Daoy (cell line): ENCODE results near the gene NLGN1. TPM values are rescaled to one million over a fixed set of nuclear protein-coding genes. Genes with fewer than 3 reads are reported as not detected.

ENCODE experiments used
- DNase-seq: peaks from one replicate; pipeline ENCODE4 v3.0.0-alpha.2; 2015; ENCODE audit warnings: low read depth
- total RNA-seq: library from RNA; depleted of rRNA; stranded (reverse); fragments of >200 nt; shearing (Covaris generic); gene quantifications from 2 replicates; pipeline ENCODE4 v1.2.3, GENCODE V29; 2014

NLGN1 gene
- total RNA-seq, 1 experiment from 2014 or later = 12.1 TPM

DNA sequence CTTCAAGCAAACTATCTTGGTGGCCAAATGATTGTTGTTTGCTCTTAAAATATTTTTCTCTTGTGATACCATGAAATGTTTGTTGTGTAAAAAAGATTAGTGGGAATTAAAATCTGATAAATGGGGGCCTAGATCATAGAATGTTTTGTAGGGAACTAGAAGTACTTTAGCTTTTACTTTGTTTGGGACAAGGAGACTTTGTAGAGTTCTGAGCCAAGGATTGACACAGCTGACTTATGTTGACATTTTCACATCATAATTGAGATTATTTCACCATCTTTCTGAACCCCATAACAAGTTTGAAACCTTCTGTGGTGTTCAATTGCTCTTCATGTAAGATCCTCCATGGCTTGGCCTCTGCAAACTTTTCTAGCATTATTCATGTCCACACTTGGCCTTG lies 235.4 kb downstream of the NLGN1 start:
- no peak for DNase-seq

DNA sequence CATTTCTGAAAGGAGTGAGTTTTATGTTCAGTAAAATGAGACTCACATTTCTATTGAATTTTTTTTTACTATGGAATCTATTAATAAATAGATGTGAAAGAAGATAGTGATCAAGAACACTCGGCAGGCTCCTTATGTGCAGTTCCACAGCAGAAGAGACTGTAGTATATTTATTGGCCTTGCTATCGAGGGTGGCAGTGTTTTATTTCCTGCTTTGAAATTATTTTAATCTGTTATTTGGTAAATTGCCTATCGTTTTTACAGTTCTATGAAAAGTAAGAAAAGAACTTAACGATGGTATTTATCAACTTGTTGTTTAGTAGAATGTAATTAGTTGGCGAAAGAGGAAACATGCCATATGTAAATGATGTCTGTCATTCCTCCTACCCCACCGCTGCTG lies 238.3 kb downstream of the NLGN1 start:
- no peak for DNase-seq

DNA sequence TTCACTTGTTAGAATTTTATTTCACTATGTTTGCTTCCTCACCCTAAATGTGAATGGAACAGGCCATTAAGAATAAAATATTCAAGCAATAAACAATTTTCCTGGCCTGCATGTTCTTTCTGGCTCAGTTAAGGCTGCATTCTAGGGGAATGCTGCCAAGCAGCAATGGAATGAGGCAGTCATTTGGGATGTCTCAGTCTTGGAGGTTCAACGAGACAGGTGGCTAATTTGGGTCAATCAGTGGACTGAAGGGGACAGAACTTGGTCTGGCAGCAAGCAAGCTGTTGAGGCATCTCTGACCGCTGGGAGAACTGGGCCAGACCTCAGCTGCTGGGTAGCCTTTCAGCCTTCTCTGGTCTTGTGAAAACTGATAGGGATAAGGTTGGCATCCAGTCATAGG lies 241.6 kb downstream of the NLGN1 start:
- DNase-seq = no peak

DNA sequence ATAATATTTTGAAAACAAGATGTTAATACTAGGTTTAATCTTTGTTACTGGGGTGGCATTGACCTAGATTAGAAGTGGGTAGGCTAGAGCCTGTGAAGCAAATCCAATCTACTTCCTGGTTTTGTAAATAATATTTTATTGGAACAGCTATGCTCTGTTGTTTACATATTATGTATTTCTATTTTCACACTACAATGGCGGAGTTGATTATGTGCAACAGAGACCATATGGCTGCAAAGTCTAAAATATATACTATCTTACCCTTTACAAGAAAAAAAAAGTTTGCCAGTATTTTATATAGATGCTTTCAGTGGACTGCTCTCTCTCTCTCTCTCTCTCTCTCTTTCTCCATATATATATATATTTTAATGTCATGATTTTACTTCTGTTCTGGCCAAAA lies 244.2 kb downstream of the NLGN1 start:
- DNase-seq = no peak

DNA sequence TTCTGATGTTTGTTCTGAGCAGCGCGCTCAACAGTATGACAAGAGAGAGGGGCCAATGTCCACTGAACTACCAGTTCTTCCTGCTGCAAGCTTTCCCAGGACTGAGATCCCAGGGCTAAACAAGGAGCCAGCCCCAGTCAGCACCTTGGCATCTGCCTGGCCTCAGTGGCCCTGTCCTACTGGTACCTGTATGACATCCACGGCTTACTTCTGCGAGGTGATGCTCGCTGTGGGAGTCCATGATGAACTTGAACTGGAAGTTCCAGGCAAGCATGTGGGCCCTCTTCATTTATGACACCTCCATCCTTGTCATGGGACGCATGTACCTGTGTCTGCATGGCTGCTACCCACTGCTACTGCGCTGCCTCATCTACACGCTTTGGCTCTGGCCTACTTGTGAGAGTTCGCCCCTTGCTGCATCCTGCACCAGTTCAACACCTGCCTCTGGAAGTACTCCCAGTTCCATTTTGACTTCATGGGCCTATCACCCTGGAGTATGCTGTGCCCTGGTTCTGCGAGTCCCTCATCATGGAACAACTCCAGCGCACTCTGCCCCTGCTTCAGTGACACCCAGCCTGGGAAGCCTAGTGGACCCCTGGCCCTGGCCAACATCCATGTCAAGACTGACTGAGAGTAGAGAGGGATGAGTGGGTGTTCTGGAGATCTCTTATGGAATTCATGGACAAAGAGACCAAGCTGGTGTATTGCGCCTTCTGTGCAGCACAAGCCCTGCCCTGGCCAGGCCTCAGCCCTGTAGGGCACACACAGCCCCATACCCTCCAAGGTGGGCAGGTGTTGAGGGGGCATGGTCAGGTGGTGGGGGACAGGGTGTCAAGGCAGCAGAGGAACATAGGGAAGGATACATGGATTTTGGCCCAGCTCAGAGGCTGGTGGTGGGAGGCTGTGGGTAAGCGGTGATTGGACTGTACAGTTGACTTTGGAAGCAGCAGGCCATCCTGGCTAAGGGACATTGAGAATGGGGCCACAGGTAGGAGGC lies 246.8 kb downstream of the NLGN1 start:
- no peak for DNase-seq

DNA sequence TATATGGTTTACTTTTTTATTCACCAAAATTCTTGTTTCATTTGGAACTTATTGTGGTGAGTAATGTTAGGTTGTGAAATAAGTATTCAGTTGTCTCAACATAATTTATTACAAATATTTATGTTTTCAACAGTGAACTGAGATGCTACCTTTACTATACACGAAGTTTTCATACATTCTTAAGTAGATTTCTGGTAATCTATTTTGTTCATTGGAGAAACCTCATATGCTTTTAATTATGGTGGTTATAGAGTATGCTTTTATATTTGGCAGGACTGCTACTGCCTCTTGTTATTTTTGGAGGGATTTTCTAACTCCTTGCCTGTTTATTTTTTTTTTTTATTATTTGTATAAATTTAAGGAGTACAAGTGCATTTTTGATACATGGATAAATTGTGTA lies 253.1 kb downstream of the NLGN1 start:
- DNase-seq = no peak

DNA sequence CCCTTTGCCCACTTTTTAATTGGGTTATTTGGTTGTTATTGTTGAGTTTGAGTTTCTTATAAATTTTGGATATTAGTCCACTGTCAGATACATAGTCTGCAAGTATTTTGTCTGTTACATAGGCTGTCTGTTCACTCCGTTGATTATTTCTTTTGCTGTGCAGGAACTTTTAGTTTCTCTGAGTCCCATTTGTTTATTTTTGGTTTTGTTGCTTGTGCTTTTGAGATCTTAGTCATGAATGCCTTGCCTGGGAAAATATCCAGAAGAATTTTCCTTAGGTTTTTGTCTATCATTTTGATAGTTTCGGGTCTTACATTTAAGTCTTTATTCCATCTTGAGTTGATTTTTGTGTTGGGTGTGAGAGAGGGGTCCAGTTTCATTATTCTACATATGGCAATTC lies 254.5 kb downstream of the NLGN1 start:
- no peak for DNase-seq

DNA sequence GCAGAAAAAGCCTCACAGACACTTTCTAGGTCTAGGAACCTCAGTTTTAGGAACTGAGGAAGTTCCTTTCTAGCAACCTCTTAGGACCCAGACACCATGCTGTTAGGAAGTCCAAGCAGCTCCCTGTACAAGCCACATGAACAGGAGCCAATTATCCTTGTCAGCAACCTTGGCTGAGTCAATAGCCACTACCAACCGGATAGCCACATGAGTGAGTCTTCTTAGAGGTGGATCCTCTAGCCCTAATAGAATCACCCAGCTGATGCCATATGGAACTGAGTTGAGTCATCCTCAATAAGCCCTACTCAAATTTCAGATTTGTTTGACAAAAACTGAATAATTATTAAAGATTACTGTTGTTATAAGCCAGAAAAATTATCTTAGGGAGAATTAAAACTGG lies 256.2 kb downstream of the NLGN1 start:
- DNase-seq = peak; percentile 25

DNA sequence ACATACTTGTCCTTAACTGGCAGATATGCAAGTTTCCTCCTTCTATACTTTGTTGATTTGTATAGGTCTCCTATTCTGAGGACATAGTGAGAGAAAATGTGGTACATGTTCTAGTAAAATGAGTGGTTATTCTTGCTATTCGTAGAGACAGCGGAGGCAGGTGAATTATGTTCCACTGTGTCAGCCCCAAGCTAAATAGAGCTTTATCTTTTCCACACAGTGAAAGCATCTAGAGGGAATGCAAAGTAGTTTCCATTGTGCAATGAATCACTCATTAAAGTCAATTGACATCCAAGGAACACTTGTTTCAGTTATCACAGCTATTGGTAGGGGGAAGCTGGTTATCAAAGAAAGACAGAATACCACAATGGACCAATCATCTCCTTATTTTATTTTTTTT lies 262.4 kb downstream of the NLGN1 start:
- DNase-seq = no peak

DNA sequence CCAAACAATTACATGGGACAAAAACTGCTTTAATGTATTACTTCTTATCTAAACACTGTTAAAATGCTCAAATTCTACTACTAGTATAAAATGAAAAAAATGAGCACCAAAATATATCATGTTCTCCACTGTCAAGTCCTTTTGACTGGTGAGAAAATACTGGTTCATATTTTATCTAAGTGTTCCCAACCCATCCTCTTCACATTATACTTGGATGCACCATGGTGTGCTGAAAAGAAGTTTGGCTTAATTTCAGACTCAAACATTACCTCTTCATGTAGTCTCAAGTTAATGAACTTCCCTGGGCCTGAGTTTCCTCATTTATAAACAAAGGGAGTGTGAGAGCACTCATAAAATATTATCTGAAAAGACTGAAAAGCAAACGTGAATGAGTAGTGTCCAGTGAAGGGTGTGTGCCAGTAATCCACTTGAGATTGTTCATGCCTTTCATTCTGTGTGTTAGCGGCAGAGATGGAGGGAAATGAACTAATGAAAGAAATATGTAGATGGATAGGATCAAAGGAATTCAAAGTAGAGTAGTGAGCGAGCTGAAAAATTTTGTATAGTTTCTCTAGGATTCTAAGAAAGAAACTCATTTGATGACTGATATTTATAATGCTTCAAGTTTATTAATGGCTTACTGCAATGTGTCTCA lies 263.2 kb downstream of the NLGN1 start:
- peak; percentile 69 for DNase-seq

DNA sequence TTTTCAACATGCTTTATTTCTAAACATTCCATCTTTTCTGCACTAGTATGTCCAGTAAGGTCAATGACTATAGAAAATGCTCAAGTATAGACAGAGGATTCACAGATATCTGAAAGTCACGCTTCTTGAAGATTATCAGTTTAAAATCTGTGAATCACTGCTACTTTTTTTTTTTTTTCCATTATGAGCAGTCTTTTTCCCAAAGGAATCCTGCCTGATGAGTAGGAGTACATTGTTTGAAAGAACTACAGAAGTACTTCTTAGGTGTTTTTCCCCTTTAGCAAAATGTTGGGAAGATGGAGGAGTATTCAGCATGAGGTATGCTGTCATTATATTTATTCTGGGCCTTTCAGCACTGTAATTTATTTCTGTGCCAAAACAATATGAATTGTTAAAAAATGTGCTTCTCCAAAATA lies 266.2 kb downstream of the NLGN1 start:
- DNase-seq = no peak

DNA sequence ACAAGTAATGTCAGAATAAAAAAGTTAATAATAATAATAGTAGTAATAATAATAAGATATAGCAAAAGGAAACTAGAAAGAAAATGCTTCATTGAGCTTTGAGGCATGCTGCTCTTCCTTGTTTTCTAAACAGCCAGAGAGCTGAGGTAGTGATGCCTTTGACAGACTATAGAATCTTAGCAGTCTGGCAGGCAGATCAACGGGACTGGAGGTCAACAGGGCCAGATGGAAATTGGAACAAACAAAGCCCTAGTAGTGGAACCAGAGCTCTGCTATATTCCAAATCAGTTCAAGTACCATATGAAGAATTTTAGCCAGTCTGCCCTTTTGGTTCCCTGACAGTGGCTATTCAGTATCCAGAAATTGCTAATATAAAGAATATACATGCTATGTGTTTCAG lies 278.6 kb downstream of the NLGN1 start:
- DNase-seq = no peak

DNA sequence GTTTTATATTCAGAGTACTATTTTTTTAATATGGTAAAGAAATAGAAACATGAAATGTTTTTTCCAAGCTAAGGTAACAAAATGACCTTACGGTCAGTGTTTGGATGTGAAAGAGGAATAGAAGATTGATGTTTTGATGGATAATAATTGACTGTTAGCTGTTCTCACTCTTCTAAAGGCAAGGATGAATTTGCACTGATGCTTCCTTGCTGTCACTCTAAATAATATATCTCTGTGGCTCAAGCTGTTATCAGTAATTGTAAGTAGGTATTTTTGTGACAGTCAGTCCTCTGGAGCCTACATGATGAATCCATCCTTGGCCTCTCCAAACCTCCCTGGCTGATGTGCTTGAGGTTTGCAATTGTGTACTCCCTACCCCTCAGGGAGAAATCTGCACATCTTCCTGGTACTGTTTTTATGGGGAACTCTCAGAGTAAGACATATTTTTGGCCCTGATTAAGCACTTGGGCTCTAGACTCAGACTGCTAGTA lies 283.7 kb downstream of the NLGN1 start:
- DNase-seq = no peak

DNA sequence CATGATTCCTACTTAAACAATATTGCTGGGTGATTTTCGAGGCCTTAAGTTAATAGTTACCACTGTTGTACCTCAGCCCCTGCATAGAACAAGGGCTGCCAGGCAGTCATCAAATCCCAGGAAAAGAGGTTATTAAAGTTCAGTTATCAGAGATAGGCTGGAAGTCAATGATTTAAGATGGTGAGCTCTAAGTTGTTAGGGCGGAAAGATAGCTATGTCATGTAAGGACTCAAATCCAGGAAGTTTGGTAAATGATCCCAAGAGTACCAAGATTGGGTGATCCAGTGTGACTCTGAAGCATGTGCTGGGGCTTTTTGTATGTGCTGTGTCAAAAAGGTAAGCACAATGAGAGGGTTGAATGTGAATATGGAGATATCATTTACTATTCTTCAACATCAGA lies 287.9 kb downstream of the NLGN1 start:
- DNase-seq = no peak

DNA sequence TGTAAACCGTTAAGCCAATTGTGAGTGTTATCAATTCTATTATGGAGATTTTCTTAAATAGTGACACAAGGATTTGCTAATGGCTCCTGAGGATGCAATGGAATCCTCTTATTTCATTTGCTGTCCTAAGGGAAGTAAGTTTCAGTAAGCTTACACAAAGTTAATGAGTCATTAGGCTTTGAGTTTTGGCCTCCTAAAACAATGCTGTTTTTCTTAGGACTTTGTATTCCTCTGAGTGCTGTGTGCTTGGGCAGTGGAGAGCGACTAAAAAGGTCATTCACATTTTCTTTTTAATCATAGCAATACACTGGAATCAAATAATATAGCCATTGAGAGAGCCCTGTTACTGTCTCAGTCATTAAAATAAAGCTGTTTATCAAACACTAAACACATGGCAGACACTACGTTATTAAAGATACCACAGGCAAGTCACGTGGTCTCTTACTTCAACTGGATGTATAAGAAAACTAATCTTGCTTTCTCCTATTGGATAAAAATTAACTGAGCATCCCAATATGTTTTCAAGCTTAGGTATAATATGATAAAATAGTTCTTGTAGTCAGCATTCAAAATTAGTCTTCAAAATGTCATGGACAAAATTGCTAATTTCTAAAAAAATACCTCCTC lies 290.8 kb downstream of the NLGN1 start:
- DNase-seq = no peak

DNA sequence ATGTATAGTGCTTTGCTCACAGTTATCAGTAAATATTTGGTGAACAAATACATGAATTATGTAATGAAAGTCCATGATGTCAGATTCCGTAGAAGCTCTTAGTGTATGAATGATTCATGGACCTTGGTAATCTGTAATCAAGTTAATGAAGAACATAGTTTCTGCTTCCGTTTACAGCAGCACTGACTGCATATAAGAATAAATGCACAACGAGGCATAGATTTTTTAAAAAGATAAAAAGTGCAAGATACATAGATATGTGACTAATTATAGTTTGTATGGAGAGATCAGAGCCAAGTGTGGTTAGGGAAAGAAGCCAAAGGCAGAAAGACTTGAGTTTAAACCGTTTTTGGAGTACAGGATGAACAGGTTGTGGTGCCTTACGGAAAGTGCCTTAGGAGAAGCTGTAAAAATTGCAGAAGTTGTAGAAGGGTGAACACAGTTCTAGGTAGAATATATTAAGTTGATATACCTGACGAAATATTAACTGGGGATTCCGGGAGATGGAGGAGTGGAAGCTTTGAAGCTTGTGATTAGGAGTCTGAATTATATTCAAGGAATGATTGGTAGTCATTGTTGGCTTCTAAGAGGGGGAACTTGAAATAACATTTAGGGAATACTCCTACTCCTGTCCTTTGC lies 293.1 kb downstream of the NLGN1 start:
- DNase-seq = no peak

DNA sequence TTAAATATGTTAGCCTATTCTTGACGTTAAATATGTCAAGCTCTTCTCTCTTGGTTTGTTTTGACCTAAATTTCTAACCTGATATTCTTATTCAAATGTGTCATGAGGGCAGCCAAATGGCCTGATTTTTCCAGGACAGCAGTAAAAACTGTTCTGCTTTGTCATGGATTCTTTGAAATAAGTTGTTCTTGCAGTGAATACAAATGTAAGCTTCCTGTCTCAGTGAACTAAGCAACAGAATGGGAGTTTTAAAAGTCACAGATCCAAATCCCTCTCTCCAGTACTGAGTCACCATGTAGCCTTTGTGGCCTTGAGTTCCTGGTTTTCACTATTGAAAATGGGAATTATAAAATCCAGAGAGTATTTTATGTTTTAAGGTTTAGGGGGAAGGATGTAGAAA lies 301.8 kb downstream of the NLGN1 start:
- DNase-seq = no peak

DNA sequence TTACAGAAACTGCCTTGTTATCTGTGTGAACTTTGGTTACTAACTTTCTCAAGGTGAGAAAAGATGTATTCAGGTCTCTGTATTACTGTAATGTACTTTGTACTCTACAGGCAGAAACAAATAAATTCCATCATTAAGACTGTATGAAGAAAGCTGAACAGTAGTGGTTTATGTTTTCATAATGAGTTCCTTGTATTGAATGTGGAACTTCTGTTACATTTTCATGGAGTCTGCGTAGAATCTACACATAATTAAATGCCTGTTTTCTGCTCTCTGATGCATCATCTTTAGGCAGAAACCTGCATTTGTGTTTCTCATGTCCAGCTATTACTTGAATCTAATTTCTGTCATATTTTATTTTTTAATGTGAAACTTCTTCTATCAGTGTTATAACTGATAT lies 302.8 kb downstream of the NLGN1 start:
- DNase-seq = no peak

DNA sequence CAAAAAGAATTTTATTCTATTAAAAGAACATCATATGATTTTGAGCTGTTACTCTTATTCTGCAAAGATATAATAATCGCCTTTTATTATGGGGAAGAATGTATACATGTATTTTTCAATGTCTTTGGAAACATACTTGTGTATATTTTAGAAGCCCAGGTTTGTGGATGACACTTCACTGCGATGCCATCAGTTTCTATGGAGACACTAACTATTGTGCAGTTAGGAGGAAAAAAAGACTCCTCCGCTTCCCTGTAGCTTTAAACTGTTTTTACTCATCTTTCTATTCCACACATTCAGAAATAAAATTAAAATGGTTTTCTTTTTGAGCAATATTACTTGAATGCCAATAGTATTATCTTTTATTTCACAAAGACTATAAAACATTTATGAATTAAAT lies 305.0 kb downstream of the NLGN1 start:
- no peak for DNase-seq

DNA sequence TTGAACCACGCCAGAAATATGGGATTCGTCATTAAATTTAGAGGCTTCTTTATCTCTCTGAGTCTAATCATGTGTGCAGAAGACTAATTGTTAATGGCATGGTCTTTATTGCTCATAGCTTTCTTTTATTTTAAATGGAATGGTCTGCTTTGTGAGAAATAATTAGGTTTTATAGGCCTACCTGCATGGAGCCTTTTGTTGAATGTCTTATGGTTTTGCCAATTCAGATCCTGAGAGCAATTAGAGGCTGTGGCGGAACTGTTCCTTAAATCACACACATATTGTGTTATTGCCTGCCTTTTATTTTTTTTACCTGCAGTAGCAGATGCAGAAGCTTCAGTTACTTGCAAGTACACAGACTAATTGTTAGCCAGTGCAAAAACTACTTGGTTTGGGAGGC lies 306.2 kb downstream of the NLGN1 start:
- no peak for DNase-seq

DNA sequence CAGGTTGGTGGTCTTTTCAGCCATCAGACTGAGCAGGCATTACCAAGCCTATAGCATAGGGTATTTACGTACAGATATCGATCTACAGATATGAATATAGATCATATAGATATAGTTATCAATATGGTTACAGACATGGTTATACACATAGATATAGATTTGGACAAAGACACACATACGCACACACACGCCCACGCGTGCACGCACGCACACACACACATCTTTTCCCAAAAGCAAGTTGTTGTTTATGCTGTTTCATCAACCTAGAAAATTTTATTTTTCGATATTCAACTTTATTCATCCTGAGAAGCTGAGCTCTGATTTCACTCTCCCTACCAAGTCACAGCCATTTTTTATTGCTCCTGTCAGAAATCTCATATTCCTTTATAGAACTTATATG lies 309.1 kb downstream of the NLGN1 start:
- DNase-seq = no peak

DNA sequence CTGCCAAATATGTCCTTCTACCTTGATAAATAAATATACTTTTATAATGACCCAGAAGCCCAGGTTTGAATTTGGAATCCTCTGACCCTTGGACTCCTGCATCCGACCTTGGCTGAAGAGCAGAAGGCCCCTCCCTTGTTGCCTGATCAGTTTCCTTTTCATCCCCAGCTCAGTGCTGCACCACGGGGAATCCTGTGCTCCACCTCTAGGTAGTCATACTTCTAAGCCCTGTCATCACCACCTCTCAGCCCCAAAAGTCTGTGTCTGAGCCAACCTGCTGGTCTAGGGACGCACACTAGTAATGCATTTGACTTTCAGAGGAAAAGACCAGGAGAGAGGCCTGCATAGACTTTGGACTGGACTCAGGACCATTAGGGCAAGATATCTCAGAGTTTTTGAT lies 310.6 kb downstream of the NLGN1 start:
- peak; percentile 37 for DNase-seq
